GM18868 (cell line): ENCODE results near the gene TCL1A.

Experiments
- ATAC-seq: cut with Tn5 transposase; IDR thresholded peaks from one replicate; pipeline ENCODE4 v1.9.1; 2021; ENCODE audit warnings: mild to moderate bottlenecking, moderate library complexity; ENCODE audit not compliant: unreplicated experiment

The TCL1A gene

DNA sequence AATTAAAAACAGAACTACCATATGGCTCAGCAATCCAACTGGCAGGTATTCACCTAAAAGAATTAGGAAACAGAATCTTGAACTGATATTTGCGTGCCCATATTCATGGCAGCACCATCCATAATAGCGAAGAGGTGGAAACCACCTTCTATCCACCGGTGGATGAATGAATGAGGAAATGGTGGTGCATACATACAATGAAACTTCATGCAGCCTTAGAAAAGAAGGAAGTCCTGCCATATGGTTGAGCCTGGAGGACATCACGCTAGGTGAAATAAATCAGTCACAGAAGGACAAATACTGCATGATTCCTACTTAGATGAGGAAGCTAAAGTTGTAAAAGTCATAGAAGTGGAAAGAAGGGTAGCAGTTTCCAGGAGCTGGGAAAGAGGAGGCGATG lies 6.6 kb downstream of the TCL1A start:
- no peak for ATAC-seq

- ATAC-seq: no peak
Observed at GRCh38 chr14:95705518-95705917, 8.4 kb downstream of the TCL1A start.

GRCh38 chr14:95703805-95704204 lies 10.1 kb downstream of the TCL1A start:
- no peak for ATAC-seq

DNA sequence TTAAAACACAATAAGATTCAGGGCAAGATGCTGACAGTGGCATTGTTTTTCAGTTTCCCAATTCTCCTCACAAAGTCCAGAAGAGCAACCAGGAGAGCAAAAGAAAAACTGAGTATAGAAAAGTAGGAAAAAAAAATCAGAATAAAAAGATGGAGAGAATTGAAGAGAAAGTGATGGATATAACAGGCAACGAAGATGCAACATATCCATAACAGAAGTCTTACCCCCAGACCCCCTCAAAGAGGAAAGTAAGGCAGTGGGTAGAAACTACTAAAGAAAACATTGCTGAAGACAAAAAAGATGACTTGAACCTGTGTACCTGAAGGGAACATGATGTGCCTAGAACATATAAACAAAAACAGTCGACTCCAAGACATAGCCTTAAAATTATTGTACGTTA lies 10.6 kb downstream of the TCL1A start:
- no peak for ATAC-seq

- no peak for ATAC-seq
Observed at GRCh38 chr14:95701846-95702221, 12.1 kb downstream of the TCL1A start.

DNA sequence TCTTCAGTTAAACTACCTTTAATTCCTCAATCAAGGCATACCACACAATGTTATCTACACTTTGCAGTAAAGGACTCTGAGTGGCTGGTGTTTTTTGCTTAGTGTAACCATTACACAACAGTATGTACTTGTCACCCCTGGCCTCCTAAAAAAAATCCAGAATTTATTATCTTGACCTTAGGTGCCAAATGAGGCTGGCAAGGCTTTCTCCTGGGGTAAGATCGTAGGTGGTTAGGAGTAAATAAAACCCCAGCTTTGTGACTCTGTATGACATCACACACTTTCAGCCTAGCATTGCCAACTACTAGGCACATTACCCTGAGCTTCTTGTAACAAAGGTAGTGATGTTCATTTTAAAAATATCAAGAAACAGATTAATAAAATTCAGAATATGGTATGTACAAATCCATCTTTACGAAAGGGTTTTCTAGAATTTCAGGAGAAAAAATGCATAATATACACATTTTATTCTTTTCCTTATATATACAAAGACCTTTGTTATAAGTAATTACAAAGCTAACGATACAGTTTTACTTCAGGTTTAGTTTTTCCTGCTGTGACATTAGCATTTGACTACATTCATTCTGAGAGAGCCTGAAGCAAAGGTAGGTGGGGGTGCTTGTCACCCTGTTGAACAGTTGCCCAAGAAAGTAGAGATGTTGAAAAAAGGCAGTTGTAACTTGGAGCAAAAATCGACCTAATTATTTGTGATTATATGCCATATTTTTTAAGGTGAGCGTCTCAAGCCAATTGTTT lies 13.5 kb downstream of the TCL1A start:
- no peak for ATAC-seq

GRCh38 chr14:95699412-95699811 lies 14.5 kb downstream of the TCL1A start:
- ATAC-seq: peak; percentile 71

DNA sequence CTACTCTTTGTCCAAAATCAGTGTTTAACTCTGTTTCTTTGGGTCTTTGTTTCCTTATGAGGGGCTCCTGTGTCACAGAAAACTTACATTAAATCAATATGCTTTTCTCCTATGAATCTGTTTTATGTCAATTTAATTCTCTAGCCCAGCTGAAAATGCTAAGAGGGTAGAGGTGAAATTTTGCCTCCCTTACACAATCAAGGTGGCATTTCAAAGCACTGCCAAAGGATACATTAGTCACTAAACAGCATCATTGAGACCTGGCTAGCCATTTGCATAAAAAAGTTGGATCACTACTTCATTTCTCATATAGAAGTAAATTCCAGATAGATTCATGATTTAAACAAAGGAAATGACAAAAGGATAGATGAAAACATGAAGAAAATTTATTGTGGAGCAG lies 15.6 kb downstream of the TCL1A start:
- no peak for ATAC-seq

- peak; percentile 51 for ATAC-seq
Observed at GRCh38 chr14:95697764-95698163, 16.2 kb downstream of the TCL1A start.

GRCh38 chr14:95696741-95697140 lies 17.2 kb downstream of the TCL1A start:
- no peak for ATAC-seq

DNA sequence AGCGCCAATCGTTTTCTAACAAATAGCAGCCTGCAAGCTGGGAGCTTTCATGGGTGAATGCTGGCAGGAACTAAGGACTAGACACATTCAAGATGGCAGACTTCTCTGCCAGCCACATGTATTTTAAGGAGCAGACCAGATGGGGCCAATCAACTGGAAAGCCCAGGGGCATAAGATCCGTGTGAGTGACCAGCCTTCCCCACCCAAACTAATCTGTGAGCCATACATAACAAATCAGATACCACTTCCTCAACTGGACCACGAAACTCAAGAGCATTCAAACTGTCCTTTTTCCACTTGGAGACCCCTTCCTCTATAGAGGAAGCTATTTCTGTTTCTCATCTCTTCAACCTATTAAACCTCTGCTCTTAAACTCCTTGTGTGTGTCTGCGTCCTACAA lies 18.0 kb downstream of the TCL1A start:
- ATAC-seq: no peak

- no peak for ATAC-seq
Observed at GRCh38 chr14:95695051-95695450, 18.9 kb downstream of the TCL1A start.

- no peak for ATAC-seq
Observed at GRCh38 chr14:95692109-95692508, 21.8 kb downstream of the TCL1A start.

DNA sequence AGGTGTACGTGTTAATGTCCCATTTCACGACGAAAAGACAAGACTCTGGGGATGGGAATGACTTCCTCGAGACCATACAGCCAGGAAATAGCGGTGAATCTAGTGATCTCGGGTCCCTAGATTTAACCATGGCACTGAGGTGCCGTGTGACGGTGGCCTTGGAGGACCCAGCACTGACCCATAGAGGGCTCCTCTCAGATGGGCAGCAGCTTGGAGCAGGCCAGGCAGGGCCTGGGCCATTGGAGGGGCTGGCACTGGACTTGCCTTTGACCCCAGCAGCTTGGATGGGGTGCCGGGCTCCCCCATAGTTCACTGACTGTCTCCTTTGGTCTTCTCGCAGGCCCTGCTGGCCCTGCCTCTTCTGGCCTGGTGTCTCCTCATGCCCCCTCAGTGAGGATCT lies 22.3 kb downstream of the TCL1A start:
- no peak for ATAC-seq

DNA sequence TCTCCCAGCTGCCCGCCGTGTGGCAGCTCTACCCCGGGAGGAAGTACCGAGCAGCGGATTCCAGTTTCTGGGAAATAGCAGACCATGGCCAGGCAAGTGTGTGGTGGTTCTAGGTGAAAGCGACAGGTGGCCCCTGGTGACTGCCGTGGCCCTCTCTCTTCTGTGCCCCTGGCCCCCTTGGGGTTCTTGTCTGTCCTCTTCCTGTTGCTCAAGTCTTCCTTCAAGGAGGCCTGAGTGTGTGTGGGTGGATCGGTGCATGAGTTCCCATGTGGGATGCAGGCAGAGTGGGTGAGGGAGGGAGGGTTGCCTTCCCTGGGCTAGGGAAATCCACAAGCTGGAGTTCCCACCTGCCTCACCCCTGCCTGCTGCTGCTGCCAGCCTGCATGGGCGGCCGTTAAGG lies 23.1 kb downstream of the TCL1A start:
- ATAC-seq: no peak

DNA sequence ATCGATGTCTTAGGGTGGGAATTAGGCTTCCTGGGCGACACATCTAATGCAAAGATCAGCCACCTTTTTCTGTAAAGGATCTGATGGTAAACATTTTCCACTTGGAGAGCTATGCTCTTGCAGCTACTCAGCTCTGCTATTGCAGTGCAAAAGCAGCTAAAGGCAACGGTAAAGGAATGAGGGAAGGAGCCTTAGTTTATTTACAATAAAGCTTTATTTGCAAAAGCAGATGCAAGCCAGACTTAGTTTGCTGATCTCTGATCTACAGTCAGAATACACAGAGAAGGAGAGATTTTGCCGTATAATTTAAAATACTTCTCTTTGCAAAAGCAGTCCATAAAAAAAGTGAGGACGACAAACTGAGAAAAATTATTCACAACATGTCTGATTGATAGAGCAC lies 24.5 kb downstream of the TCL1A start:
- no peak for ATAC-seq

- no peak for ATAC-seq
Observed at GRCh38 chr14:95686935-95687334, 27.0 kb downstream of the TCL1A start.

GRCh38 chr14:95685978-95686922 lies 27.7 kb downstream of the TCL1A start, which contains the start of gene TCL1B:
Gene TCL1B, plus strand, starts transcription at chr14:95686426. Its CDS starts 42 bp downstream, at chr14:95686468.
- ATAC-seq: no peak

- ATAC-seq: no peak
Observed at GRCh38 chr14:95683793-95684192, 30.1 kb downstream of the TCL1A start.

DNA sequence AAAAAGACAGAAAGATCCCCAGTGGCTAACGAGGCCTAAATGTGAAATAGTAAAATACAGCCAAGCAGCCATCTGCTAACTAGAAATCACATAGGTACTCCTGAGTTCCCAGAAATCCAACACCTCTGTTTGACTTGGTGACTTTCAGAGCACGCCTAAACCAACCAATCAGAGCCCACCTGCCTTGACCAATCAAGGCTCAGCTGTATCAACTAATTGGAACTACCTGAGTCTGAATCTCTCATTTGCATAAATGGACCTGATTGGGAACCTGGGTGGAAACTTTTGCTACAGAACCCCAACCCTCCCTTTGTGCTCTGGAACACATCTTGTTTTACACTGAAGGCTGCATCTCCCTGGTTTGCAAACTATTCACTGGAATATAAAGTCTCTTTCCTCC lies 32.8 kb downstream of the TCL1A start:
- ATAC-seq: no peak

GRCh38 chr14:95679998-95680735 lies 33.8 kb downstream of the TCL1A start:
- no peak for ATAC-seq
